MM.1S (cell line): ENCODE results near the gene WDFY4.

Experiments
- CTCF ChIP-seq: fragments of 300-600 bp; sonication (generic); IDR thresholded peaks from 2 replicates; pipeline ENCODE4 v1.5.1; 2016; ENCODE audit warnings: antibody characterized with exemption, low read length, mixed read lengths
- EZH2 ChIP-seq: fragments of 300-600 bp; sonication (generic); optimal IDR thresholded peaks from 2 replicates; pipeline ENCODE3; 2017; ENCODE audit warnings: low read depth, mild to moderate bottlenecking, antibody characterized with exemption, low read length, mixed read lengths
- EZH2phosphoT487 ChIP-seq: fragments of 300-600 bp; sonication (generic); IDR thresholded peaks from 2 replicates; pipeline ENCODE4 v1.6.1; 2018; ENCODE audit warnings: antibody characterized with exemption, low read length

DNA sequence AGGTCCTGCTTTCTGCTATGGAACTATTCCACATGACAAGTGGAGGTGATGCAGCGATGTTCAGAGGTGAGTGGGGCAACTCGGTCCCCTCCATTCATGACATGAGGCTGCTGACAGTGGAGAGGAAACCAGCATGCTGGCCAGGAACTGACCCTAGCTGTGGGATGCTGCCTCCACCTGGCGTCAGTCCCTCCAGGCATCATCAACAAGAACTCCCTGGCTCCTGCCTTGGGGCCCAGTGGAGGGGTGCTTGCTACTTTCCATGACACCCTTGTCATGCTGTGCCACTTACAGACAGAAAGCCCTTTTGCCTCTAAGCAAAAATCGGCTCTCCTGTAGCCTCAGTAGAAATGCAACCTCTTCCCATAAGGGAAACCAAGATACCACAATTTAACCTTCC is 136.4 kb downstream of the WDFY4 start:
- TF ChIP-seq CTCF, result no peak
- TF ChIP-seq EZH2phosphoT487, result no peak
- TF ChIP-seq EZH2, result no peak
